HCT116 (cell line): Measurements from ENCODE around the gene TFF3. TPM values are rescaled to one million over a fixed set of nuclear protein-coding genes. Genes with fewer than 3 reads are reported as not detected.

Source experiments
- ATAC-seq: fragments of 200-7000 bp; cut with Tn5 transposase; 2 replicates; pipeline ENCODE4 v1.9.1; 2020; ENCODE audit warnings: mild to moderate bottlenecking, moderate library complexity
- BruUV-seq: library from RNA; stranded (reverse); fragments of 400-500 nt; replicated peaks from 2 replicates; lab custom pipeline; 2021; lab: Mats Ljungman, UMichigan
- CTCF ChIA-PET: fragments of 300-600 bp; sonication (Branson Sonifier 250); formaldehyde crosslinking; loops from one replicate; lab custom pipeline; 2021; ENCODE audit warnings: antibody characterized with exemption; lab: Charles Lee
- POLR2A ChIA-PET: fragments of 300-600, 350-600 bp; sonication (Branson Sonifier 250); formaldehyde crosslinking; loops from one replicate; lab custom pipeline; 2021; ENCODE audit warnings: antibody characterized with exemption; lab: Charles Lee
- RAD21 ChIA-PET, 2 experiments: fragments of 300-600 bp; sonication (Branson Sonifier 250); formaldehyde crosslinking; loops; one replicate each; lab custom pipeline; 2023; ENCODE audit warnings: low total read pairs in 2 of 2; ENCODE audit not compliant: uncharacterized antibody in 2 of 2, unreplicated experiment in 2 of 2, low non-redundant PET in 1 of 2; lab: Charles Lee
- DNase-seq: peaks from one replicate; pipeline ENCODE4 v3.0.0-alpha.2; 2010; ENCODE audit warnings: low read depth, low spot score
- H2AFZ ChIP-seq: fragments of 200-600 bp; shearing (Covaris generic), sonication (generic); 2 replicates; pipeline ENCODE4 v1.6.1; 2017; ENCODE audit warnings: low read depth, mixed run types, mixed read lengths, antibody characterized with exemption, low read length; ENCODE audit not compliant: poor library complexity, severe bottlenecking
- H3K27ac ChIP-seq: 2 replicates; pipeline ENCODE4 v1.5.1; 2012; ENCODE audit warnings: low read depth, low read length
- H3K27me3 ChIP-seq: fragments of 200-600 bp; sonication (generic); 2 replicates; pipeline ENCODE4 v1.6.1; 2016; ENCODE audit warnings: mixed run types, low read length, mixed read lengths; ENCODE audit not compliant: insufficient read depth
- H3K36me3 ChIP-seq, 2 experiments: fragments of 200-500 bp in 1 of 2; fragments of 200-600 bp in 1 of 2; sonication (Bioruptor generic) in 1 of 2; sonication (generic) in 1 of 2; 2 replicates each; pipeline versions ENCODE4 v1.5.1 to v1.6.1; 2014 to 2016; ENCODE audit warnings: low read length in 2 of 2, inconsistent platforms in 1 of 2, mixed read lengths in 1 of 2, mixed run types in 1 of 2; ENCODE audit not compliant: insufficient read depth in 2 of 2, control insufficient read depth in 1 of 2
- H3K4me1 ChIP-seq, 2 experiments: fragments of 200-600 bp in 1 of 2; sonication (generic) in 1 of 2; 2 replicates each; pipeline versions ENCODE4 v1.5.1 to v1.6.1; 2012 to 2017; ENCODE audit warnings: low read length in 2 of 2, inconsistent platforms in 1 of 2, mild to moderate bottlenecking in 1 of 2, mixed read lengths in 1 of 2, mixed run types in 1 of 2, moderate library complexity in 1 of 2; ENCODE audit not compliant: insufficient read depth in 2 of 2, control insufficient read depth in 1 of 2
- H3K4me2 ChIP-seq: fragments of 200-600 bp; sonication (generic); 2 replicates; pipeline ENCODE4 v1.6.1; 2017; ENCODE audit warnings: mixed run types, low read length, mixed read lengths
- H3K4me3 ChIP-seq, 2 experiments: fragments of 200-600 bp in 1 of 2; sonication (generic) in 1 of 2; replicated peaks in 1 of 2; 2 replicates each; pipeline ENCODE4 v1.5.1; 2011 to 2016; ENCODE audit warnings: low read length in 2 of 2, control low read depth in 1 of 2, low read depth in 1 of 2, mild to moderate bottlenecking in 1 of 2, mixed read lengths in 1 of 2, mixed run types in 1 of 2
- H3K79me2 ChIP-seq: fragments of 200-600 bp; sonication (generic); 2 replicates; pipeline ENCODE4 v1.6.1; 2017; ENCODE audit warnings: mild to moderate bottlenecking, mixed run types, low read length, moderate library complexity, mixed read lengths; ENCODE audit not compliant: insufficient read depth
- H3K9ac ChIP-seq: fragments of 200-600 bp; sonication (generic); 2 replicates; pipeline ENCODE4 v1.6.1; 2016; ENCODE audit warnings: low read length, mixed read lengths
- H3K9me2 ChIP-seq: fragments of 200-600 bp; sonication (generic), shearing (Covaris generic); 2 replicates; pipeline ENCODE4 v1.6.1; 2017; ENCODE audit warnings: mixed run types, mild to moderate bottlenecking, moderate library complexity; ENCODE audit not compliant: insufficient read depth
- H3K9me3 ChIP-seq, 2 experiments: fragments of 200-500 bp in 1 of 2; fragments of 200-600 bp in 1 of 2; sonication (Bioruptor generic) in 1 of 2; sonication (generic) in 1 of 2; 2 replicates each; pipeline ENCODE4 v1.6.1; 2014 to 2017; ENCODE audit warnings: low read length in 2 of 2, mixed read lengths in 2 of 2, inconsistent platforms in 1 of 2, low read depth in 1 of 2, mild to moderate bottlenecking in 1 of 2, mixed run types in 1 of 2, moderate library complexity in 1 of 2; ENCODE audit not compliant: control insufficient read depth in 1 of 2, insufficient read depth in 1 of 2
- H4K20me1 ChIP-seq: fragments of 200-600 bp; sonication (generic), shearing (Covaris generic); 2 replicates; pipeline ENCODE4 v1.6.1; 2017; ENCODE audit warnings: mixed run types, mild to moderate bottlenecking, moderate library complexity; ENCODE audit not compliant: insufficient read depth
- CBX3 ChIP-seq: IDR thresholded peaks from 2 replicates; pipeline ENCODE4 v1.6.1; 2012; ENCODE audit warnings: low read depth
- CEBPB ChIP-seq: IDR thresholded peaks from 2 replicates; pipeline ENCODE4 v1.6.1; 2012; ENCODE audit warnings: low read depth
- EGR1 ChIP-seq: IDR thresholded peaks from 2 replicates; pipeline ENCODE4 v1.6.1; 2012; ENCODE audit warnings: low read depth
- ELF1 ChIP-seq: IDR thresholded peaks from 2 replicates; pipeline ENCODE4 v1.6.1; 2012; ENCODE audit warnings: low read depth, borderline replicate concordance
- EZH2 ChIP-seq: fragments of 200-600 bp; sonication (generic); IDR thresholded peaks from 2 replicates; pipeline ENCODE4 v1.6.1; 2017; ENCODE audit warnings: antibody characterized with exemption, mixed run types
- FOSL1 ChIP-seq: IDR thresholded peaks from 2 replicates; pipeline ENCODE4 v1.6.1; 2012; ENCODE audit warnings: low read depth
- POLR2A ChIP-seq: IDR thresholded peaks from 2 replicates; pipeline ENCODE4 v1.7.0; 2011; ENCODE audit warnings: borderline replicate concordance; ENCODE audit not compliant: insufficient read depth, insufficient read length; ENCODE audit errors: extremely low read depth
- POLR2AphosphoS5 ChIP-seq: IDR thresholded peaks from 2 replicates; pipeline ENCODE4 v1.6.1; 2011; ENCODE audit warnings: mild to moderate bottlenecking, low read depth, low read length, moderate library complexity
- SIN3A ChIP-seq: IDR thresholded peaks from 2 replicates; pipeline ENCODE4 v1.6.1; 2012; ENCODE audit warnings: low read depth
- SP1 ChIP-seq: IDR thresholded peaks from 2 replicates; pipeline ENCODE4 v1.6.1; 2012; ENCODE audit warnings: low read depth
- TCF7L2 ChIP-seq: IDR thresholded peaks from 2 replicates; pipeline ENCODE4 v1.7.0; 2011; ENCODE audit warnings: borderline replicate concordance, inconsistent platforms; ENCODE audit not compliant: insufficient read depth, insufficient read length; ENCODE audit errors: extremely low read depth
- ZBTB33 ChIP-seq: IDR thresholded peaks from 2 replicates; pipeline ENCODE4 v1.6.1; 2011; ENCODE audit warnings: mild to moderate bottlenecking, low read length, moderate library complexity; ENCODE audit not compliant: insufficient replicate concordance; ENCODE audit errors: extremely low read depth
- ZFX ChIP-seq: fragments of 450-650 bp; IDR thresholded peaks from 2 replicates; pipeline ENCODE4 v1.6.1; 2017
- intact Hi-C: fragments of 100-400 bp; cut with micrococcal nuclease; formaldehyde crosslinking; loops from 2 replicates; pipeline ENCODE4 v1.10.0; 2022
- total RNA-seq: library from RNA; stranded (reverse); gene quantifications from one replicate; pipeline ENCODE4 v1.2.1, GENCODE V29; 2021; ENCODE audit not compliant: unreplicated experiment
- TF ChIP-seq, protein P1 (sequence below): IDR thresholded peaks from 2 replicates; pipeline ENCODE4 v1.6.1; 2012; ENCODE audit warnings: low read depth
- TF ChIP-seq, protein P2 (sequence below): IDR thresholded peaks from 2 replicates; pipeline ENCODE4 v1.6.1; 2012
- TF ChIP-seq, protein P3 (sequence below): IDR thresholded peaks from 2 replicates; pipeline ENCODE4 v1.6.1; 2012

The TFF3 gene
- total RNA-seq, 1 experiment from 2014 or later = 0.22 TPM

- Histone ChIP-seq H3K27ac (no peak overlapping the region), H3K9me3 (no peaks in the 10 kb centered on the region), H3K4me1 (no peaks in the 10 kb centered on the region), H3K79me2 (no peaks in the 10 kb centered on the region), H3K4me3 (no peak overlapping the region), H3K36me3 (no peaks in the 10 kb centered on the region), H3K4me2 (no peak overlapping the region), H2AFZ (no peak overlapping the region), H3K27me3 (no peaks in the 10 kb centered on the region), H4K20me1 (no peaks in the 10 kb centered on the region)
- ChIA-PET POLR2A (no interaction called here), CTCF (interaction anchor here (1.9 kb wide), 1 partner anchor 27 kb away, joined by 7 read pairs; no protein-coding TSS in a partner anchor)
- ATAC-seq (no peak), DNase-seq (no peak)
- intact Hi-C loops = no loop called here
- no TSS peak for BruUV-seq
- TF ChIP-seq ELF1 (no peak), POLR2AphosphoS5 (no peak), POLR2A (no peak), TCF7L2 (no peak), EZH2 (no peak), CBX3 (no peak), ZFX (no peak), EGR1 (no peak), SP1 (no peak), FOSL1 (no peak), SIN3A (no peak), ZBTB33 (no peak), CEBPB (no peak)
- TF ChIP-seq, protein P1, sequence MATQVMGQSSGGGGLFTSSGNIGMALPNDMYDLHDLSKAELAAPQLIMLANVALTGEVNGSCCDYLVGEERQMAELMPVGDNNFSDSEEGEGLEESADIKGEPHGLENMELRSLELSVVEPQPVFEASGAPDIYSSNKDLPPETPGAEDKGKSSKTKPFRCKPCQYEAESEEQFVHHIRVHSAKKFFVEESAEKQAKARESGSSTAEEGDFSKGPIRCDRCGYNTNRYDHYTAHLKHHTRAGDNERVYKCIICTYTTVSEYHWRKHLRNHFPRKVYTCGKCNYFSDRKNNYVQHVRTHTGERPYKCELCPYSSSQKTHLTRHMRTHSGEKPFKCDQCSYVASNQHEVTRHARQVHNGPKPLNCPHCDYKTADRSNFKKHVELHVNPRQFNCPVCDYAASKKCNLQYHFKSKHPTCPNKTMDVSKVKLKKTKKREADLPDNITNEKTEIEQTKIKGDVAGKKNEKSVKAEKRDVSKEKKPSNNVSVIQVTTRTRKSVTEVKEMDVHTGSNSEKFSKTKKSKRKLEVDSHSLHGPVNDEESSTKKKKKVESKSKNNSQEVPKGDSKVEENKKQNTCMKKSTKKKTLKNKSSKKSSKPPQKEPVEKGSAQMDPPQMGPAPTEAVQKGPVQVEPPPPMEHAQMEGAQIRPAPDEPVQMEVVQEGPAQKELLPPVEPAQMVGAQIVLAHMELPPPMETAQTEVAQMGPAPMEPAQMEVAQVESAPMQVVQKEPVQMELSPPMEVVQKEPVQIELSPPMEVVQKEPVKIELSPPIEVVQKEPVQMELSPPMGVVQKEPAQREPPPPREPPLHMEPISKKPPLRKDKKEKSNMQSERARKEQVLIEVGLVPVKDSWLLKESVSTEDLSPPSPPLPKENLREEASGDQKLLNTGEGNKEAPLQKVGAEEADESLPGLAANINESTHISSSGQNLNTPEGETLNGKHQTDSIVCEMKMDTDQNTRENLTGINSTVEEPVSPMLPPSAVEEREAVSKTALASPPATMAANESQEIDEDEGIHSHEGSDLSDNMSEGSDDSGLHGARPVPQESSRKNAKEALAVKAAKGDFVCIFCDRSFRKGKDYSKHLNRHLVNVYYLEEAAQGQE = no peak
- TF ChIP-seq, protein P2, sequence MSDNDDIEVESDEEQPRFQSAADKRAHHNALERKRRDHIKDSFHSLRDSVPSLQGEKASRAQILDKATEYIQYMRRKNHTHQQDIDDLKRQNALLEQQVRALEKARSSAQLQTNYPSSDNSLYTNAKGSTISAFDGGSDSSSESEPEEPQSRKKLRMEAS = no peak
- TF ChIP-seq, protein P3, sequence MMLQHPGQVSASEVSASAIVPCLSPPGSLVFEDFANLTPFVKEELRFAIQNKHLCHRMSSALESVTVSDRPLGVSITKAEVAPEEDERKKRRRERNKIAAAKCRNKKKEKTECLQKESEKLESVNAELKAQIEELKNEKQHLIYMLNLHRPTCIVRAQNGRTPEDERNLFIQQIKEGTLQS = no peak
- TF ChIP-seq, all 23 proteins: peak for 0
- no peaks in the 10 kb centered on the region for H3K9me2 ChIP-seq
- RAD21 ChIA-PET = no interaction called here
- no peak overlapping the region for H3K9ac ChIP-seq
Observed at GRCh38 chr21:42285569-42286245, 29.5 kb downstream of the TFF3 start.
